NK-92 treated with Interleukin-12 subunit alpha and Interleukin-12 subunit beta, amount 100 ng/mL, for 24 hours (cell line): ENCODE measurements around the gene VOPP1.
"Not testable (repeated sequence)": the region's sequence is repeated elsewhere in the genome, so short reads cannot be mapped to it uniquely, and the experiment has no call there.

Experiments
- DNase-seq: peaks from one replicate; lab custom pipeline; 2025; lab: John Stamatoyannopoulos, UW

The VOPP1 gene

DNA sequence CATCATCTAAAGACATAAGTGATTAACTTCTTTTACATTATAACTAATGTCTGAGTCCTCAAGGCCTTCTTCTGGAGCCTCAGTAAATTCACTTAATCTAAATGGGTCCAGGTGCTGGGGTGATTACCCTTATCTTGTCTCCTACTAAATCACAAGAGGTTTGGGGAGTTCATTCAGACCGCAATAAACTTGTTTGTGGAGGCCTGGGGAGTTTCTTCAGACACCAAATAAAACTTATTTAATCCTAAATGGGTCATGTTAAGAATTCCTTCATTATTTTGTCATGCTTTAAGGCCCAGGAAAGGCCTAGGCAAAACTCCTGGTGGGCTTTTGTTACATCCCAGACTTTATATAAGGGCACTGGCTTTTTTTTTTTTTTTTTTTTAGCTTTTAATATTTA, 62.1 kb downstream of the VOPP1 start:
- DNase-seq = not testable (repeated sequence)

DNA sequence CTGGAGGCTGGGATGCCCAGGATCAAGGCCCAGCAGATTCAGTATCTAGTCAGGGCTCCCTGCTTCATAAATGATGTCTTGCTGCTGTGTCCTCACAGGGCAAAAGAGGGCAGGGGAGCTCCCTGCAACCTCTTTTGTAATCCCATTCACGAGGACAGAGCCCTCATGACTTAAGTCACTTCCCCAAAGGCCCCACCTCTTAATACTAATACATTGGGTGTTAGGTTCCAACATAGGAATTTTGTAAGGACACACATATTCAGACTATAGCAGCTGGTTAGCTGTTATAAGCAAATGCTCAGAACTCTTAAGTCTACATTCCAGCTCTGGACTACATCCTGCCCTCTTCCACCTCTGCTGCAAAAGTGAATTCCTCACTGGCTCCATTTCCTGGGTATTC, 63.0 kb downstream of the VOPP1 start:
- DNase-seq = no peak

DNA sequence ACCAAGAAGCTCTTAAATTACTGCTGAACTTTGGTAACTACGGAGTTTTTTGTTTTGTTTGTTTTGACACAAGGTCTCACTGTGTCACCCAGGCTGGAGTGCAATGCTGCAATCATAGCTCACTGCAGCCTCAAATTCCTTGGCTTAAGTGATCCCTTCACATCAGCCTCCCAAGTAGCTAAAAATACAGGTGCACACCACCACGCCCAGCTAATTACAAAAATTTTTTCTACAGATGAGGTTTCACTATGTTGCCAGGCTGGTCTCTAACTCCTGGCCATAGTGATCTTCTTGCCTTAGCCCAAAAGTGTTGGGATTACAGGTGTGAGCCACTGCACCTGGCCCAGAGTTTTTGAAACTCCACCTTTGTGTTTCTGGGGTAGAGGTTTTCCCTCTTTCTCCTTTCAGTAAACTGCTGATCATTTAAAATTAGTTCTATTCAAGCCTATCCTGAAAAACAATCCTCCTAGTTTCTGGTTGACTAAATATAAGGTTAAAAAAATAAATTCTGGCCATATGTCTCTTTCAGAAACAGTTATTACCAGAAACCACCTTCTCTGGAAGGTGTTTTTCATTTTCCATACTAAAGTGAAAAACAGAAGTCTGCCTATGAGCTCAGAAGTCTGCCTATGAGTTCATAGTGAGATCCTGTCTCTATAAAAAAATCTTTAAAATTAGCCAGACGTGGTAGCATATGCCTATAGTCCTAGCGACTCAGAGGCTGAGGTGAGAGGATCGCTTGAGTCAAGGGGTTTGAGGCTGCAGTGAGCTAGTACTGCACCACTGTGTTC, 63.9 kb downstream of the VOPP1 start:
- no peak for DNase-seq

DNA sequence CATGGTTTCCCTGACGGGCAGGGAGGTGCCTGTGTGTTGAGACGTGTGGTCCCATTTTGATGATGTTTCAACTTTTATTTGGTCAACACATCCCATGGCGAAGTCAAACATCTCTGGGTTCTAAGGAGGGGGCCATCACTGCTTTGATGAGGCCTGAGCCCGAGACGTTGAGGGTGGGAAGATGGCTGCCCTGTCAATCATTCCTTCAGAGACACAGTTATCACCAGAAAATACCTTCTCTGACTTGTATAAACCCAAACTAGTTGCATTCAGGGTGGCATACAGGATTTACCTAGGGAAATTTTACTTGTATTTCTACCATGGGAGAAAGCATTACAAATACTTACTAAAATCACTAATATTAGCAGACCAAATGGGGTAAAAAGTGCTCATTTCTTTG, 64.6 kb downstream of the VOPP1 start:
- no peak for DNase-seq

DNA sequence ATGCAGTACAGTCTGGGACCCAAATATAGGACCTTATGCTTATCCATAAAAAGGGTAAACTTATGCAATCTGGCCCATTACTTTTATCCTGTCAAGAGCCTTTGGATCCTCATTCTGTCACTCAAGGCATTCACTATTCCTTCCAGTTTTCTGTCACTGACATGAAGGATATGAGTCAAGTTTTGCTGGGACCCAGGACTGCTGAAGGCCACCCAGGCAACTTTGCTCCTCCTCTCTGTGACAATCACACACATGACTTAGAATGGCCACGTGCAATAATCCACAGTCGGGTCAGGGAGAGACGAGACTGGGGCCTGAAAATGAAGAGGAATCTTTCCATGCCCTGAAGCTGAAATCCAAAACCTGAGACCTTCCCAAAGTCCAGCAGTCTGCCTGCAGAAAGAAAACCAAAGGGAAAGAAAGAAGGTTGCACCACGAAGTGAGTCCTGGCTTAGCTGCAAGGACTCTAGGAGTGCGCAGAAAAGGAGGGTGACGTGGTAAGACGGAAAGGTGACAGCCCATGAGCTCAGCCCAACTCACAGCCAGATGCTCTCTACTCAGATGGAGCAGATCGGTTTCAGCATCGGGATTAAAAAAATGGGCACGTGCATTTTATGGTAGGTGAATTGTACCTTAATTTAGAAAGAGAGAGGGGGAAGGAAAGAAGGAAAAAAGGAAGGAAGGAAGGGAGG, 67.2 kb downstream of the VOPP1 start:
- no peak for DNase-seq

DNA sequence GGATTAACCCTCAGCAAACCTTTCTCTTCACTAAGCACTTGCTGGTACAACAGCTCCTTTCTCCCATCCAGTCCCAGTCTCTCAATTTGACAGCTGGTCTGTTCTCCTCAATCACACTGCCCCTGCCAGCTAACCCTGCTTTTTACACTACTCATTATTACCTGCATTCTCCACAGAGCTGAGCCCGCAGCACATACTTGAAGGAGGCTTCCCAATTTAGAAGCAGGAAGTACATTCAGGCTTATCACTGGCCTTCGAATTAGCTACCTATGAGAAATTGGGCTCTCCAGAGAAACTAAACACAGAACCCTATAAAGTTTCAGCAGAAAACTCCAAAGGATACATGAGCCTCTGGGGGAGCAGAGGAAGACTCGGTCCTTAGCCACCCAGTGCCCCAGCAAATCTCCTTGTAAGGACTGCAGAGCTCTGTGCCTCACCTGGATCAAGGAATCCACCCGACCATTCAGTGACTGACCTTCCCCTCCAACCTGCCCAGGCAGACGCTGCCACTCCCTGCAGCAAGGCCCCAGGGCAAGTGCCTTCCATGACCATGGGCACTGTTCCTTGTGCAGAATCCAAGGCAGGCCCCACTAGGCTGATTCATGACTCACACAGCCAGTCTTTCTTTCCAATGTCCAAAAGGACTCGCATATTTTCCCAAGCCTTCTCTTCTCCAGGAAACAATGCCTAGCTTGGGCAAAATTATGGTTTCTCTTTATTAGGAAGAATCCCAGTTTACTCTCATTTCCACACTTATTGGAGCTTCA, 68.0 kb downstream of the VOPP1 start:
- DNase-seq = no peak

DNA sequence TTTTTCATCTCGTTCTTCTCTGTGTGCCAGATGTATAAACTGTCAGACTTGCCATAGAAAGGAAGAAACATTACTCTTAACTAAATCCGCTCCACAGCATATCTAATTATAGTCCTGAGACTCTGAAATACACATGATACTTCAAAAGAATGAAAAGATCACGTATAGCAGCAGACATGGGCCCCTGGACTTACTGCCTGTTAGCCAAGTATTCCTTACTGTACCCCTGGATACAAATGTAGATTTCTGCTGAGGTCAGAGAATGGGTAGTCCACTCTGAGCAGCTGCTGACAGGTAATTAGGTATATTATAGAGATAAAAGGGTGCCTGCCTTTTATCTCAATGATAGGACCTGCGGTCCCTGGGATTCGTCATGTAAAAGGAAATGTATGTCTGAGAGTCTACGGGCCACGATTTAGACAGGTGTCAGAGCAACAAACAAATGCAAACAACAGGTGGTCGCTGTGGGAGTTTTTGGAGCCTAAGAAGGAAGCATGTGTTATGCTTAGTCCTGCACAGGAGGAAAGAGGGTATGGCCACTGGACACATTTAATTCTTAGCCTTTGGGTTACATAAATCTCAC, 69.4 kb downstream of the VOPP1 start:
- no peak for DNase-seq

DNA sequence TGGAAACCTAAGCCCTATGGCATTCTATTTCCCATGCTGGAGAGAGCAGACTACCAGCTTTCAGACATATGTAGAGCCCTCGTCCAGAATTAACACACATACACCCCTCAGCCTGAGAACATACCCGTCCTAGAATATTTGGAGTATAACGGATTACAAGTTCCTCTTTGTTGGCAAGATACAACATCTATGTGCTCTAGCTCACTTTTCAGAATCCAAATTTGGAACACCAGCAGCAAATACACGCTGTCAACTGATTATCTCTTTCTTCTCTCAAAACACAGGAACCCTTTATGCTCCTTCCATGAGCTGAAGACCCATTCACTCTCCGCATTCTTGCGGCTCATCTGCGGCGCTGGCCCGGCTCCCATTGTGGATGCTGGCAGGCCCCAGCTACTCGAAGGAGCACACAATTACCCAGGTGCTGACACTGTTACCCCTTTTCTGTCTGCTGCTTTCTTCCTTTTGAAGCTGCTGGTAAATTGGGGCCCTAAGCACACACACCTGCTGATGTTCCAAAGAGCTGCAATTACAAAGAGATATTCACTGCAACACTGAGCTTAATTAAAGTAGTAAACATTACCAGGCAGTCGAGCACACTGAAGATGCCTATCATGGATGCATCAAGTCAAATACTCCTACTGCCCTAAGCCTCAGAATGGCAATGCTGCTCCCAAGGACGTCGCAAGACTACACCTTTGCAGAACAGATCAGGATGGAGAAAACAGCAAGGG, 70.0 kb downstream of the VOPP1 start:
- DNase-seq = no peak

DNA sequence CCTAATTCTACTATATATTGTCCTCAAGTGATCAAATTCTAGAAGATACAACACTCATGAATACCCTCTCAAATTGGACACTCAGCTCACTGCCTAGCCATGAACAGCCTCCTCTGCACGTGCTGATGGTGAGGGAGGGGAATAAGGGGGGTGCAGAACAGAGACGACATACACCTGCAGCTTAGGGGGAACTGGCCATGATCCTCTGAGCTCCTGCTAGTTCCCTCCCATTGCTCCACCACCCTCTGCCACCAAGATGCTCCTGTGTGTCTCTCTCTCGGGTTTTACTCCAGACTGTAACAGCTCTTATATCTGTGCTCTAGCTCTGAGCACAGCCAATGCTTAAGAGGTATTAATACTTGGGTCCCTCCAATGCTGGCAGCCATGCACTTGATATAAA, 70.7 kb downstream of the VOPP1 start:
- no peak for DNase-seq

DNA sequence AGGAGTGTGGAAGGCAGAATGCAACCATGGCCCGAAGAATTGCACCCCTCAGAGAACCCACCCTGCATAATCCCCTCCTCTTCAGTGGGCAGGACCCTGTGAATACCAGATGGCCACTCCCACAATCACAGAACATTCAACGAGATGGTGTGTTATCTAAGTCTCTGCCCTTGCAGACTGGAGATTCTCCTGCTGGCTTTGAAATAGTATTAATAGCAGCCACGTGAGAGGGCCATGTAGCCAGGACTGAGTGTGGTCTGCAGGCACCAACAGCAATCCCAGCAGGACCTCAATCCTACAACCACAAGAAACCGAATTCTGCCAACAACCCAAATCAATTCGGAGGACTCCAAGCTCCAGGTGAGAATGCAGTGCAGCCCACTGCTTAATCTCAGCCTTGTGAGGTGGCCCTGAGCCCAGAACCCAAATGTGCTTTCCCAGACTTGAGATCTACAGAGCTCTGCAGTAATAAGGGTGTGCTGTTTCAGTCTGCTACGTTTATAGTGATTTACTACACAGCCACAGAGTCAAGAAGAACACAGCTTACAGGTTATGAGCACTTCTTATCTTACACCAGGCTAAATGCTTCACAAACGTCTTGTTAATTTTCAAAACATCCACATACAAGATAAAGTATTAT, 72.1 kb downstream of the VOPP1 start:
- no peak for DNase-seq

DNA sequence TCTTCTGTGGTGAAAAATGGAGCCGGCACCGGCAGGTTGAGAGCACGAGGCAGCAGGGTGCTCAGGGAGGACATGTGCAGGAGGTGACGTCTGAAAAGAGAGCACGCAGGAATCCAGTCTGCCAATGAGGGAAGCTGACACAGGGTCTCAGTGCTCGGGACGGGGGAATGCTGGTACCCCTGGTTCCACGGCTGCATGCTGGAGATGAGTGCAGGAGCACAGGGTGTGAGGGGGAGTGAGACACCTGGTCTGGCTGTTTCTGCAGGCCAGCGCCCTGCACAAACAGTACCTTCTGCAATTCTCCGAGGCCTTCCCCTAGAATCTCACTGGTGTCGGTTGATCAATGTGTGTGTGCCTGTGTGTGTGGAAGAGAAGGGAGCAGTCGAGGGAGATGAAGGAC, 72.7 kb downstream of the VOPP1 start:
- DNase-seq = no peak

DNA sequence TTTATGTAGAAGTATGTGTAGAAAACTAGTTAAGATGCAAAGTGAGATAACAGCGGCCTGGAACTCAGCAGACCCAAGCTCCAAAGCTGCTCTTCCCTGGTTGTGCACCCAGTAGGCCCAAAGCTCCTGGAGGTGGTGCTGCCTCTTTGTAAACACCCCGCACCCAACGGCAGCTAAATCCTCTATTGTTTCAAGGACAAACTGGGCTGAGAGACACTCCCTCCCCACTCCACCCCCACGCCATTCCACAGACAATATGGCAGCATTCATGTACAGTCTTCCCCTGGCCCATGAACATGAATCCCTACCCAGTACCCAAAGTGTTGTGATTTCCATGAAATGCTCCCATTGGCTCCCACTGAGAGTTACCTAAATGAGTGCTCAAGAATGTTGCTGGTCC, 73.5 kb downstream of the VOPP1 start:
- no peak for DNase-seq

DNA sequence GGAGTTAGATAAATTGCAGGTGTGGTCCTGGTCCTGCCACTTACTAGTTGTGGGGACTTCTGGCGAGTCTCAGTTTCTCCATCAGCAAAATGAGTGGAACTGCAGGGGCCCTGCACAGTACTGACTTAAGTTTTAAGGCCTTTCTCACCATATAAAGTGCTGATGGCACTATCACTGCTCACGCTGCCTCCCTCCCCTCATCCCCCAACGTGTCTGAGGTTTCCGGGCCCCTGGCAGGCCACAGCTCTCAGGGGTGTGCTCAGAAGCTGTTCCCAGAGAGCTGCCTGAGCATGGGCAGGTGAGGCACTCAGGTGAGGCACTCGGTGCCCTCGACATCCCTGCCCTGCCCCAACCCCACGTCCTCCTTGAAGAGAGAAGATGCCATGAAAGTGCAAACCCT, 74.2 kb downstream of the VOPP1 start:
- no peak for DNase-seq

DNA sequence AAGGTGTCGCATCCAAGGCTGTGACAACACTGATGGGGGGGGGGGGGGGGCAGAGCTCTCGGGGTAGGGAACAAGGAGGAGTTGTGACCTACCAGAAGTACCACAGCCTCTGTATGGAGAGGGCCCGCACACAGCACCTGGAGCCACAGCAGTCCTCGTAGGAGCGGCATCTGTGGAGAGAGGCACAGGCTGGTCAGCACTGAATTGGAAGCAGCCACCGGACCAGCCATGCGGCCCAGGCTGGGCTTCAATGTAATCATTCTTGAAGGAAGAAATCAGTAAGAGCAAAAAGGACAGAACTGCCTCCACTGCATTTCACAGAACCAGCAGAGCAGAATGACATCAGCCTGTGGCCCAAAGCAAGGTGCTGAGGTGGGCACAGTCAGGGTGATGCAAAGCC, 74.8 kb downstream of the VOPP1 start:
- DNase-seq = no peak

DNA sequence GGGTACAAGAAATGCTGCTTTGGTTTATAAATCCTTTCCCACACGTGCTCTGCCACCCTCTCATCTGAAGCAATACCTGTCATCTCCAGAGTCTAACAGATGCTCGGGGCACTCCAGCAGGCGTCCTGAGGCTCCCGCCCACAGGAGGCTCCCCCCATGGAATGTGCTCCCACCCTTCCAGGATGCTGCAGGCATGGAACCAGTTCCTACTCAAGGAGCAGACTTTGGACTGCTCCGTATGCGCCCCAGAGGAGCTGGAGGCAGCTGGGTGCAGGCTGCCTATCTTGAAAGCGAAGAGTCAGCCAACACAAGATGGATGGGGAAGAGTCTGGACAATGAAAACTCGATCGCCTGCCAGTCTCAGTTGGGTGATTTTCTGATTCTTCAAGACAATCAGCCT, 75.4 kb downstream of the VOPP1 start:
- no peak for DNase-seq

DNA sequence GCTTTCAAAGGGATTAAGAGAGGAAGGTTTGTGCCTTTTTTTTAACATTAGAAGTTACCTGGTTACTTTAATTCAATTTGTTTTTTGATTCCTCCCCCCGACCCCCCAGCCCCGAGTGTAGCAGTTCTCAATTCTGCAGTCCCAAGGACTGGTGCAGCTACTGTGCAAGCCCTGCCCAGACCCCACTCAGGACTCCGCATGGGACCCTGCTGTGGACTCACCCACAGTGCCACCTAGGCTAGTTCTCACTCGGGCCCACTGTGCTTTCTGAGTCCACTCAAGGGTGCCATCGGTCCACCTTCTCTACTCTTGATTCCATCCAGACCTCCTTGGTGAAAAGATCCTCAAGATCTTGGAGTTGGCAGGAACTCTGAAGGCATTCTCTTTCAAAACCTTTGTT, 77.4 kb downstream of the VOPP1 start:
- DNase-seq = no peak

DNA sequence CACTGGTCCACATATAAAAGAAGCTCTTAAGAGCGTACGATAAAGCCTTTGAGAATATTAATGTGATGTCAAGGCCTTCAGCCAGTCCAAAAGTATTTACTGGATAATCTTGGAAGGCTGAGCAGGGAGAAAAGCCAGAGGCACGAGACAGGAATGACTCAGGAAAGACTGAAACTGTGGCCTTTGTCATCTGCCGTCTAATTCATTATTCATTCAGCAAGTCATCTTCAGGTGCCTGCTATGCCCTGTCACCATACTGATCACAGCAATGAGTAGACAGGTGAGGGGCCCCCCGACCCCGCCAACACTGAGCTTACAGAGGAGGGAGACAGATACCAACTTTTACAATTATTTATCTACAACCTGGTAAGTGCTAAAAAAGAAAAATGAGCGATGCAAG, 78.9 kb downstream of the VOPP1 start:
- DNase-seq = no peak

DNA sequence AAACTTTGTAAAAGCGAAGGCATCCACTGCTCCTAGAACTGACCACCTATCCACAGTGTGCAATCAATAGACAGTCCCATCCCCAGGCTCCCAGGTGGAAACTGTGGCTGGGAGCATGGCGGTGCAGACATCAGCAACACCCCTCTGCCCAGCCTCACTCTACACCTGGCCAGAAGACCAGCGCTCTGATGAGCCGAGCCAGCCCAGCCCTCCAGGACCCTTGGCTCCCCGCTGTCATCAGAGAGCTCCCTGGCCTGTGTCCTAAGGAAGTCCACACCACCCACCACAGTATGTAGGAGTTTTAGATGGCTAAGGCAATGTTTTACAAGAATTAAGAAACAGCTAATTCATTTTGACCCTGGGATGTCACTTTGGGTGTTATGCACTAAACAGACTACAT, 81.0 kb downstream of the VOPP1 start:
- DNase-seq = no peak

DNA sequence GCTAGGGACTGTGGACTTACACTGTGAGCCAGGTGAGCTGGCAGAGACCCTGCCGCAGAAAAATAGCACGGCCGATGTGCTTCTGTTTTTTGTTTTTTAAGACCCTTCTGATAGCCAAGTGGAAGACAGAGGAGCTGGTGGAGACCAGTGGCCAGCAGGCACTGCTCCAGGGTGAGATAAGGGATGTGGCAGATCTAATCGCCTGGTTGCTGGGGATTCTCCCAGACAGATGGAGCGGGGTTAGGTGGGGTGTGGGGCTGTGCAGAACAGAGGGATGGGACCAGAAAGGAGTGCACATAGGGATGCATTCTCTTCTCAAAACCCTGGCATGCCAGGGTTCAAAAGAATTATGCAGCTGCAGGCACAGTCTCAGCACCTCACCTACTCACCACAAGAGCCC, 82.2 kb downstream of the VOPP1 start:
- DNase-seq = no peak

DNA sequence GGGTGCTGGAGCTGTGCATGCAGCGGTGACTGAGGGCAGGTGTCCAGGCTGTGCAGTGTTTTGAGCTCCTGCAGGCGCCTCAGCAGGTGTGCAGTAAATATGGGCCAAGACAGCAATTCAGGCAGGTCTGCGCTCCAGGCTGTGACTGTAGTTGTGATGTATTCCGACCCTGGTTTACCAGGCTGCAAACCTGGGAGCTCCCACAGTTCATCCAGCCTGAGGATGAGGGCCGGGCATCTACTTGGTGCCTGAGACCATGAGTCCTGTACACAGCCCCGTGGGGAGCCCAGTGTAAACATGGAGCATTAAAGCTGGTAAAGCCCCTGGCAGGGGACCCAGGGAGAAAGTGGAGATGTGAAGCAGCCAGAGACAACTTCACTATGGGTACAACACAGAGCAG, 82.8 kb downstream of the VOPP1 start:
- DNase-seq = no peak

DNA sequence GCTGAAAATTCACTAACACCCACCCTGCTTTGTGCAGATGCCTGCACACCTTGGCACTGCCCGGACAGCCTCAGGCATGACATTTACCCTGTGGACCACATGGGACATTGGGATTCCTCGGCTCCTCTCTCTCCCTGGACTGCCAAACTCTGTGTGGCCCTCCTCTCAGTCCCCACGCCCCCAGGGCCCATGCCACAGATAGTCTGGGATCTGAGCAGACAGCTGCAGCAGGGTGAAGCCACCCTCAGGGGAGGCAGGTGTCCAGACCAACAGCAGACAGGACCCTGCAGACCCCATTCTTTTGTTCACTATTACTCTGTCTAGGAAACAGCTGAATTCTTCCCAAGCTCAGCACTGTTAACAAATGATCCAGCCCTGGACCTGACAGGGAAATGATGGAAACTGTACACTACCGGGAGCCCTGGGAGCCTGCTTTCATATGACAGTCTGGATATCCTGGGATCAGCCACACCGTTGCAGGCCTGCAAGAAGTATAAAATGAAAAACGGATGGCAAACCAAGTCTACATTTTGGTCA, 83.4 kb downstream of the VOPP1 start:
- DNase-seq = no peak
